HG02610 (cell line): Measurements from ENCODE around the gene ATG9B.
"Not testable (repeated sequence)": the region's sequence is repeated elsewhere in the genome, so short reads cannot be mapped to it uniquely, and the experiment has no call there.

Experiments used
- ATAC-seq: cut with Tn5 transposase; IDR thresholded peaks from one replicate; pipeline ENCODE4 v1.9.1; 2021; ENCODE audit warnings: mild to moderate bottlenecking, moderate library complexity; ENCODE audit not compliant: unreplicated experiment

ATG9B gene

DNA sequence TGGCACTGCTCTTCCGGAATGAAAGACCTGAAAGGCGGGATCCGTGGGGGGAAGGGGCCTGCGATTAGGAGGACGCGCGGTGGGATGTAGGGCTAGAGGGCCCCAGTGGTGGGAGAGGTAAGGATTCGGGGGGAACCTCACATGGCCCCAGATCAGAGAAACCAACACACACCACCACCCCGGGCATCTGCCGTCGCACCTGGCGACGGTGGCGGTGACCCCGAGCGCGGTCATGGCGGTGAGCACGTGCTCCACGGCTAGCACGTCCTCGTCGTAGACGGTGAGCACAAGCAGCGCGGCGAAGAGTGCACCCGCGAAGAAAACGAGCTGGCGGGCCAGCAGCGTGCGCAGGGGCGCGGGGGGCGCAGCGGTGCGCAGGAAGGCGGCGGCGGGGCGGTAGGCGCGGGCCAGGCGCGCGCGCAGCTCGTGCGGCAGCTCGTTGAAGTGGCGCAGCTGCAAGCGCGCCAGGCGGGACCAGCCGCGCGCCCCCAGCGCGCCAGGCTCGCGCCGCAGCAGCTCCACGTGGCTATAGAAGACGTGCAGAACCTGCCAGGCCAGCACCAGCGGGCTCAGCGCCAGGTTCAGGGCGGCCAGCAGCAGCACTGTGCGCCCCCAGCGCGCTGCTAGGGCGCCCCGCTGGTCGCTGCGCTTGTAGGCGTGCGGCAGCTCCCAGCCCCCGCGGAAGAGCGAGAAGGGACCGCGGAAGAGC, 5.7 kb downstream of the ATG9B start:
- ATAC-seq, result no peak

GRCh38 chr7:151017953-151018420, 6.3 kb downstream of the ATG9B start:
- ATAC-seq, result peak; percentile 52

DNA sequence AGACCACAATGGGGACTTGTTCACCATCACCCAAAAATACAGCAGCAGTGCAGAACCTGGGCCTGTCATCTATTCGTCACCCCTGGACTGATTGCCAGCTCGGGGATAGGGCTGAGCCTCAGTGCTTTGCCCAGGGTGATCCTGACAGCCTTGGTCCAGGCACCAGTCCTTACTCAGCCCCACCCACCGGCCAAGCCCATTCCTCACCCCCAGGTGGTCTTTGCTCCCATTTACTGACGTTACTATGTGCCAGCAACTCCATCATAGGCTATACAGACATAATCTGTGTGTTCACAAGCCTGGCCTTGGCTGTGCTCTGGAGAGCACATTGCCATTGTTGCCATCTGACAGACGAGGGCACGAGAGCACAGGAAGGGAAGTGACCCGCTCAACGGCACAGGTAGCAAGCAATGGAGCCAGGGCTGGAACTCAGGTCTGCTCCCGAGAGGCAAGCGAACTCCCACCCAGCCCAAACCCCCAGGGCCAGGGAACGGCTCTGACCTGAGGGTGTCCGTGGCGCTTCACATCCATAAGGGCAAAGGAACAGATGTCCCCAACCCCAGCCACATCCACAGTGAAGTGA, 6.8 kb downstream of the ATG9B start:
- no peak for ATAC-seq

- ATAC-seq, result no peak
Measured at GRCh38 chr7:151016942-151017341, 7.4 kb downstream of the ATG9B start.

DNA sequence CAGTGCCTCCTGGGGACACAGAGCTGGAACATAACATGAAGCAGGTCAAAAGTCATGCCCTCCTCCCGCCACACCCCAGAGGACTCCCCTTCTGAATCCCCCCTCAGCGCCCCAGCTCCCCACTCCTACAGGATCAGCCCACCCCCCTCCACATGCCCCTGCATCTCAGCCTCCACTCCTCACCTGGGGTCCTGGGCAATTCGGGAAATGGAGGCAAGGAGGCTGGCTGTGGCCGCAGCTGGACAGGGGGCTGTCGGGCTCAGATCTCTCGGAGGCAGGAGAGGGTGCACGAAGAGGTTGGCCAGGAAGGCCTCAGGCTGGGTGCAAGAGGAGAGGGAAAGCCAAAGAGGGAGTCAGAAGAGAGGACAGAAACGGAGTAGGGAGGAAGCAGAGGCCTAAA, 7.8 kb downstream of the ATG9B start:
- no peak for ATAC-seq

DNA sequence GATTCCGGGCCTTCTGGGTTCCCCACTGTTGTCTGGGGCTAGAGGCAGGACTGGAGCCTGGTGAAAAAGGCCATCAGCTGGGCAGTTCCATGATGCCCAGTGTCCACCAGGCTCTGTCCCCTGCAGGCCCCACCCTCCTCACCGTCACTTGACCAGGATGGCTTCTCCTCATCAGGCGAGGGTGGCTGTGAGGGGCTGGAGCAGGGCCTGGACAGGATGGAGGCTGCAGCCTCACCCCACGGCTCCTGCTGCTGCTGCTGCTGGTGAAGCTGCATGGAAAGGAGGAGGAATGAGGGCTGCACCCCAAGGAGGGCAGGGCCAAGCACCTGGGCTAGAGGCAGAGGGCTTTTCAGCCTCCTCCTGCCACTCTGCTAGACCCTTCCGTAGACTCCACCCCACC, 8.3 kb downstream of the ATG9B start:
- ATAC-seq, result no peak

DNA sequence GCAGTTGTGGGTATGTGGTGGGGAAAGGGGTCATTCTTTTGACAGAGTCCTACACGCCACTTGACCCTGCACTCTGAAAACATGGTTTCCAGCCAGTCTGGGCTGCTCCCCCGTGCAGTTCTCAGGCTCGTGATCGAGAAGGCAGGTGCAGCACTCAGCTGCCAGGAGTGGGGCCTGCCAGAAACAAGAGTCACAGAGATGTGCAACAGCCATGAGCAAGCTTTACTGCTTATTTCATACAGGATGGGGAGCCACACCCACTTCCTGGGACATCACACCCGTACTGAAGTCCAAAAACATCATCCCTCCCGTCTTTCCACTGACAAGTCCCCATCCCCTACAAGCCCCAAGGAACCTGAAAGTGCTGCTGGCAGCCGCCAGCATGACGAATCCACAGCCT, 9.3 kb downstream of the ATG9B start:
- no peak for ATAC-seq

- peak; percentile 43 for ATAC-seq
Measured at GRCh38 chr7:151013733-151014497, 10.4 kb downstream of the ATG9B start.

- no peak for ATAC-seq
Measured at GRCh38 chr7:151013356-151013732, 10.9 kb downstream of the ATG9B start.

- no peak for ATAC-seq
Measured at GRCh38 chr7:151012911-151013347, 11.4 kb downstream of the ATG9B start.

GRCh38 chr7:151012031-151012692, 12.1 kb downstream of the ATG9B start:
- no peak for ATAC-seq

- not testable (repeated sequence) for ATAC-seq
Measured at GRCh38 chr7:151011616-151012015, 12.7 kb downstream of the ATG9B start.

DNA sequence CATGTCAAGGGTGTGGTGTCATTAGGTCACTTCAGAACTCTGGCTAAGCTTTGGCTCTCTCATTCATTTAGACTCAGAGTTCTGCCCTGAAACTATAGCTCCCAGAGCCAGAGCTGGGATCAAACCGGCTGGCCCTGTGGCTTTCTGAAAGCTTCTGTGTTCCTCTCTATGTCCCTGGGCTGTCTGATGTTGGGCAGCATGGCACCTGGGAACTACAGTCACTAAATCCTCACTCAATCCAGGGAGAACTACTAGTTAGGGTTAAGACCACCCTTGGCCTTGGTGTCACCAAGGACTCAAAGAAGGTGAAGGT, 13.2 kb downstream of the ATG9B start:
- ATAC-seq, result no peak

DNA sequence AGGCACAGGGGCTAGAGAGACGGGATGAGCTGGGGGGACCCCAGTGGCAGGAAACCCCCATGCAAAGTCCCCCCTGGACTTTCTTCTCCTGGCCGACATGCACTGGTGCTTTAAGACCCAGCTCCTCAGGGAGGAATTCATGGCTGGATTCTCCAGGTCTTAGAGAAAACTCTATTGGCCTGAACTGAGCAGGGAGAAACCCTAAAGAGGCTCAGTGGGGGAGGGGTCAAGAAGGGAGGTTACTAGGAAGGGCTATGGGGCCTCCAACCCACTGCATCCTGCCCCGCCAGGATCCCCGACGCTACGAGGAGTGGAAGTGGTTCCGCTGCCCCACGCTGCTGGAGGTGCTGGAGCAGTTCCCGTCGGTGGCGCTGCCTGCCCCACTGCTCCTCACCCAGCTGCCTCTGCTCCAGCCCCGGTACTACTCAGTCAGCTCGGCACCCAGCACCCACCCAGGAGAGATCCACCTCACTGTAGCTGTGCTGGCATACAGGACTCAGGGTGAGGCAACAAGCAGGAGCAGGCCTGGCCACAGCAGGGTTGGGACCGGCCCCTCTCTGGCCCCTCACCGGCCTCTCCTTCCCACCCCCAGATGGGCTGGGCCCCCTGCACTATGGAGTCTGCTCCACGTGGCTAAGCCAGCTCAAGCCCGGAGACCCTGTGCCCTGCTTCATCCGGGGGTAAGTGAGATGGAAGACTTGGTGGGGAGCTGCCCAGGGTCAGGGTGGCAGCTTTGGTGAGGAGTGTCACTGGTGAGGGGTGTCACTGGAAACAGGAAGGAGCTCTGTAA, 13.8 kb downstream of the ATG9B start:
- ATAC-seq, result no peak

GRCh38 chr7:151010037-151010306, 14.3 kb downstream of the ATG9B start:
- no peak for ATAC-seq

DNA sequence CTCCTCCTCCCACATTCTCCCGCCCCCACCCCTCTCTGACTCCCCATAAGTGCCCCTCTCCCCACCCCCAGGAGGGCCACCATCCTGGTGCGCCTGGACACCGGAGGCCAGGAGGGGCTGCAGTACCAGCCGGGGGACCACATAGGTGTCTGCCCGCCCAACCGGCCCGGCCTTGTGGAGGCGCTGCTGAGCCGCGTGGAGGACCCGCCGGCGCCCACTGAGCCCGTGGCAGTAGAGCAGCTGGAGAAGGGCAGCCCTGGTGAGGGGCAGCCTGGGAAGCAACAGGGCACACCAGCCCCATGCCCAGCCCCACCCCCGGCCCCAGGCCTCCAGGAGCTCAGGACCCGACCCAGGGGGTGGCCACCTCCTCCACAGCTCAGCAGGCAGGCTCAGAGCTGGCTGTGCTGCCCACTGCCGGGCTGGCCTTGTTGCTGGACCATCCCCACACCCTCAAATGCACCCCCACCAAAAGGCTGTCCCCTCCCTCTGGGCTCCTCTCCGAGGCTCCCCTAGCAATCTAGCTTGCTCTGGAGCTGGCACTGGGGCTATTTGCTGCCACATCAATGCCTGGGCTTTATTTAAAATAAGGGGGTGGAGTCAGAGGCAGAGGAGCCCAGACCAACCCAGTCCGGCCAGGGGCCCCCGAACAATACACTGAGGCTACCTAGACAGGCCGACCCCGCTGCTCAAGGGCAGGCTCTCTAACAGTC, 14.8 kb downstream of the ATG9B start:
- no peak for ATAC-seq

- ATAC-seq, result no peak
Measured at GRCh38 chr7:151008511-151009323, 15.6 kb downstream of the ATG9B start.

DNA sequence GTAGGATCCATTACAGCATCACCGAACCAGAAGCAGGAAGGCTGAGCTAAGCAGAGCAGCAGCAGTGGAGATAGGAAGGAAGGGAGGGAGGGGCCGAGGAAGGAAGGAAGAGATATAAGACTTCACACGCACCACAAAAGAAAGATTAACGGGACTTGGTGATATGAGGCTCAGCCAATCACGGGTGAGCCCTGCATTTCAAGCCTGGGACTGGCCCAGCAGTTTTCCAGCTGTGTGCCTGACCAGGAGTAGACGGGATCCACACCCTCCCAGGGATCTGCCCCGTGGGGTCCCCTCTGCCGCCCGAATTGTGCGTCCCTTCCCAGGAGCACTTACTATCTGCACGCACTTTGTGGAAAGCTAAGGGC, 16.2 kb downstream of the ATG9B start:
- no peak for ATAC-seq

GRCh38 chr7:151007469-151007898, 16.8 kb downstream of the ATG9B start:
- no peak for ATAC-seq
